ENCODE data around the gene OR5T3.
"Not testable (repeated sequence)": the region's sequence is repeated elsewhere in the genome, so short reads cannot be mapped to it uniquely, and the experiment has no call there.

Gene OR5T3

GRCh38 chr11:56251954-56252353 lies at the start of gene OR5T3:
OR5T3 (plus strand) TSS chr11:56252254; CDS start chr11:56252254, 0 bp downstream.
- no peak for DNase-seq

- DNase-seq = no peak
Measured at GRCh38 chr11:56207790-56208189, 44.3 kb upstream of the OR5T3 start.

- no peak for DNase-seq
Measured at GRCh38 chr11:56214537-56214936, 37.5 kb upstream of the OR5T3 start.

- not testable (repeated sequence) for DNase-seq
Measured at GRCh38 chr11:56219735-56220134, 32.3 kb upstream of the OR5T3 start.

GRCh38 chr11:56234155-56234554 lies 17.9 kb upstream of the OR5T3 start, which contains the start of gene OR5T2:
OR5T2 (minus strand) TSS chr11:56234255; CDS start chr11:56233062, 1,193 bp downstream.
- DNase-seq = no peak

GRCh38 chr11:56271092-56271491 lies 19.0 kb downstream of the OR5T3 start:
- DNase-seq = no peak

GRCh38 chr11:56273854-56274253 lies 21.8 kb downstream of the OR5T3 start, which contains the start of gene OR5T1:
OR5T1 (plus strand) TSS chr11:56274154; CDS start chr11:56275639, 1,485 bp downstream.
- no peak for DNase-seq

GRCh38 chr11:56292154-56292553 lies 40.1 kb downstream of the OR5T3 start, which contains the start of gene OR8H1:
OR8H1 (minus strand) TSS chr11:56292254; CDS start chr11:56291062, 1,192 bp downstream.
- DNase-seq = no peak

- DNase-seq = no peak
Measured at GRCh38 chr11:56296898-56297297, 44.8 kb downstream of the OR5T3 start.
